Stimulated activated CD4-positive, alpha-beta T cell treated with anti-CD3 and anti-CD28 coated beads, Interleukin-4, amount 100 ng/mL, for 1 hour (primary cell): ENCODE data around the gene NEK6.

ENCODE experiments used
- DNase-seq: peaks from one replicate; pipeline ENCODE4 v3.0.0-alpha.2; 2020

The NEK6 gene

DNA sequence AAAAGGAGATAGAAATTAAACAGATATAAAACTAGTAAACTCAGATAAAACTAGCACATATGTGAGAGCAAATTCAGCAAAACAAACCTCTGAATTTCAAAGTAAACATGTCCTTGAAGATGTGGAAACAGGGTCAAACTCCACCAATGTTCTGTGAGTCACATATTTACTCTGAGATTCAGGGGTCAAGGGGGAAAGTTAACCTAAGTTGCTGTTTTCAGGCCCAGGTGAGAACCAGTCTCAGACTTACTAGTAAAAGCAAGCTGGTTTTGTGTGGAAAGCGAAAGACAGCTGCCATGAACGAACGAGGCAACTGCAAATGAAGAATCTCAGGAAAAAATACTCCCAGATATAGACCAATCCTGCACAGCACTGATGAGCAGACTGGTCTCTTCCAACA, 128.5 kb downstream of the NEK6 start:
- DNase-seq, result no peak

DNA sequence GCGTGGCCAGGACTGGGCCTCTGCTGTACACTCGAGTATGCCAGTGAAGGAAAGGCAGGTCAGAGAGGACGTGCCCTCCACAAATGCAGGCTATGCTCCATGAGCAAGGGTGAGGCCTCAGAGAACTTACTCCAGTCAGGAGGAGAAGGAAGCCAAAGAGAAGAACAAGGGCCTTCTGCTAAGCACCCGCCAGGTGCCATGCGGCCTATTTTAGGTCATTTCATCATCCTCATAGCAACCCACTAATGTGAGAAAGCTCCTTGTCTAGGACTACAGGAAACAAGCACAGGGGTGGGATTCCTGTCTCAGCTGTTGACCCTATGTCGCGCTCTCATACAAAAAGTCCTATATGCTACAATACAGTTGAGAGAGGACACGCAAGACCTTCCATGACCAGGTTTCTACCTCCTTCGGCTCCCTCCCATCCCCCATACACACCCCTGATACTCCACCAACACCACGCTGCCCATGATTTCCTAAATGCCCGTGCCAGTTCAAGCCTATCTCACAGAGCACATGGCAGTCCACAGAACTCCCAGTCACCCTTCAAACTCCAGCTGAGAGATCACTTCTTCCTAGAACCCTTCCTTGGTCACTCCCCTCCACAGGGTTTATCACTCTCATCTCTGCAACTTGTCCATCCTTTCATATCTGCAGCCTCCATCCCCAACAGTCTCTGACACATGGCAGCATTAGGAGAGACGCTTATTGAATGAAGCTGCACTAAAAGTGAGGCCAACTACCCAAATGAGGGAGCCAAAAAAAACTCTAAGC, 130.7 kb downstream of the NEK6 start:
- DNase-seq, result no peak

DNA sequence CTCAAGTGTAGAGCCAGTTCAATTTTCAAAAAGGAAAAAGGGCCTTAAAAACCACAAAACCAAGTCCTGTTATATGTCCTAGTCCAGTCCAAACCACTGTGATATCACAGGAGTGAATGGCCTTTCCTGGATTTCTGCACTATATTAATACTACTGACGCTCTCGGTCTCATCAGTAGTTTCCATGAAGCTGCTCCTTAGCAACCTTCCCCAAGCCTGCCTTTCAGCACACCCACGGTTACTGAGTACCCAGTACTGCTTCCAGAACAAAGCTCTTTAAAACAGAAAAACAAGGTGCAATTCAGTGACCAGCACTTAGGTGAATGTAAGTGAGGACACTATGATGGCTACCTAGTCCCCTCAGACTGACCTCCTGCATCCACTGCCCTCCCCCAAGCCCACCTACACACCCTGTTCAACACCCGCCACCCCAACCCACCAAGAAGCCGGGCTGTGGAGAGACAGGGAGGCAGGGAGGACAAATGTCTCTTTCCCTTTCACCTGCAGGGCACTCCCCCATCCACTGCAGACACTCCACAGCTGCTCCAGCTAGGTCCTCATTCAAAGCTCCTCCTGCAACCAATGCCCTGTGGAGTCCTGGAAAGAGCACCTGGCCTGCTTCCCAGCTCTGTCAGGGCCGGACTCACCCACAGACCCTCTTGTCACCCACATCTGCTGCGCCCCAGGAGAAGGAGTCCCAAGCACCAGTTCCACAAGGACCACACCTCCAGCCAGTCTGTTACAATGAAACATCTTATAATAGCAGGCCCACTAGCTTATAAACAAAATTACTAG, 131.6 kb downstream of the NEK6 start:
- no peak for DNase-seq

DNA sequence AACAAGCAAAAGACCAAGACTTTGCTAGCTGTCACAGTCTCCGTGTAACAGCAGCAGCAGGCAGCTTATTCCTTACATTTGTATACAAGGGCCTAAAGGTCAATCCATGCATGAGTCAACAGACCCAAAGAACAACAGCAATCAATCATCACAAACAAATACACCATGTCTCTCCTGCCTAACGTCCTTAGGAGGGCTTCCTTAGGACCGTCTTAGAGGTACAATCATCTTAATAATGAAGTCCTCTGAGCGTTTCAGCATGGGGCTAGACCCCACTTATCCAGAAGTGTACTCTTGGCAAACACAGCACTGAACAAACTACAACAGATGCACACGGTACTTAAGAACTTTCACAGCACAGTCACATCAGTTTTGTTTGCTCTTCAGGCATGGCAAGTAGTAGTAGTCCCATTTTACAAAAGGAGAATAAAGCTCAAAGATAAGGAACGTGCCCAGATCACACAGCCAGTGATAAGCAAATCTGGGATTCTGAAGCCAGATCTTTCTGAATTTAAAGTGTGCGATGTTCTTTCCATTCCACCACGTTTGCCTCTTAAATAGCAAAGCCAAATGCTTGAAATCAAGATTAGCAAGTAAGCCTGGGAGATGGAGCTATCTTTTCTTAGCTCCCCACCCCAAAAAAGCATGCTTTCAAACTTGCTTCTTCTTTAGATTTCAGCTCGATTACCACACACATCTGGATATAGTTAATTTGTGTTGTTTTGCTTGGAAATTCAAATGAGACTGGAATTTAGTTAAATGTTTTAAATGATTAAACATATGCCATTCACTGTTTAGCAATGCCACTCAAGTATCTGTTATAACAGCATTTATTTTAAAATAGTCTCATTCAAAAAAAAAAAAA, 133.3 kb downstream of the NEK6 start:
- DNase-seq, result no peak

DNA sequence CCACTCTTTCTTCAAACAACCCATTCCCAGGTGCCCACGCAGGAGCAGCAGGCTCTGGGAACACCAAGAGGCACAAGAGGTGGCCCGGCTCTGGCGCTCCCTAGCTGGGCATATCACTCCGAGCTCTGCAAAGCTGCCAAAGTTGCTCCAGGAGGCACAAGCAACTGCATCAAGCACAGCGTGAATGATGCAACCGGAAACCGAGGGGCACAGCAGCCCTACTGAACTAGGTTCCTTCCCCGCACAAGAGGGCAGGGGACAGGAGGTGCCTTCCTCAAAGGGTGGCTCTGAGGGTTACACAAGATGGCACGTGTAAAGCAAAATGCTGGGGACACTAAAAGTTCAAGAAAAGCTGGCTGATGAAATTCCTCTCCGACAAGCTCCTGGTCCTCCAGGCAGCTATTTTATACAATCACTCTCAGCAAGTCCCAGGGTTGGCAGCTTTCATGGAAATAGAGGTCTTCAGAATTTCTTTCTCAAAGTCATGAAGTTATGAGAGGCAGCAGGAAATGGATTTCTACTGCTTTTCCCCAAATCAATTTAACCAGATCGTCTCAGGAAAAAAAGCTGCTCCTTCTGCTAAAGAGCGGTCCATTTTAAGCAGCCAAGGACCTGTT, 134.6 kb downstream of the NEK6 start:
- DNase-seq, result no peak

DNA sequence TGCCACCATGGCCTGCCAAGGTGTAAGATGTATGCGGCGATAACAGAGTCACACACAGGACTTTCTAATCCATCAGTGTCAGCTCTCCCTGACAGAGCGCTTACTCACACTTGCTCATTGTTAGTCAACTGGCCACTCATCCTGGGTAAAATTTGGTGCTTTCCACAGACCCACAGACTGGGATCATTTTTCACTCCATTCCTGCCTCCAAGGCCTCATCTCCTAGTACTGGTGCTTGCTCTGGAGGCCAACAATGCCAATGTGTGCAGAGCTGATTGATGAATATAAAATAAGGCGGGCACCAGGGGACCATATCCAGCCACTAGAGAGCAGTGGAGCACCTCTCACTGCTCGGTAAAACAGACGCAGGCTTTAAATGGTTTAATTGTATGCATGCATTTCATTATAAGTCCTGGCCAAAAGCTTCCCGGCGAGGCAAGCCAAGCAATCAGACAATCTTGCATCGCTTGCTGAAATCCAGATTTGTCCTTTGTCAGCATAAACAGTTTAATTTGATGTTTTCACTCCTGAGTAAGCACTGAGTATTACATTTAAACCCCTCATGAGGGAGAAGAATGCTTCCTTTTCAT, 135.2 kb downstream of the NEK6 start:
- DNase-seq, result no peak

DNA sequence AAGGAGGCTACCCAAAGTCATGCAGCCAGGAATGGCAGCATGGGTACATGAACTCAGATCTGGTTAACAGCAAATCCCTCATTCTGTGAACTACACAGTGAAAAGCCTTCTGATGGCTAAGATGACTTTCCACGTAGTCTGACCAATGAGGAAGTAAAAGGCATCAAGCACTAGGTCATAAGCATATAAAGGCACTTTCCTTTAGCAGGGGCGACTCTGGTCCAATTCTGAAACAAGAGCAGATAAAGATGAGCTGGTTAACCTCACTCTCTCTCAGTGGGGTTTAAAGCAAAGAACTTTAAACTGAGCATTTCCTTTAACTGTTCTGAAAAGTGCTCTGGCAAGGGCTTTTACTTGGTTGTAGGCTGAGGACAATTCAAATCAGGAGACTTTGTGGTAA, 136.4 kb downstream of the NEK6 start:
- no peak for DNase-seq

DNA sequence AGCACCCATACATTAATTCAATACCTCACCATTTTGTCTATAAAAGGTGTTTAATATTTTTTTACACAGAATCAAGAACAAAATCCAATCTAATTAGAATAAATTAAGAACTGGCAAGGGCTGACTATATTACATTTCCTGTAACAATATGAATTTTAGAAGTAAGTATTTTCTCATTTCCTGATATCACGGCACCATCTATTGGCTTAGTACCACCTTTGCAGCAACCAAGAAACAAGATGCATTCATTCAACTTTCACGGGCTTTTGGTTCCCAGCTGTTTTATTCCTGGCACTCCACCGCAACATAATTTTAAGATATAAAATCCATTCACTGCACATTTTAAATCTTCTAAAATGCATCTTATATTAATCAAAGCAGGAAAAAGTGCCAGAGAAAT, 136.8 kb downstream of the NEK6 start:
- DNase-seq, result no peak

DNA sequence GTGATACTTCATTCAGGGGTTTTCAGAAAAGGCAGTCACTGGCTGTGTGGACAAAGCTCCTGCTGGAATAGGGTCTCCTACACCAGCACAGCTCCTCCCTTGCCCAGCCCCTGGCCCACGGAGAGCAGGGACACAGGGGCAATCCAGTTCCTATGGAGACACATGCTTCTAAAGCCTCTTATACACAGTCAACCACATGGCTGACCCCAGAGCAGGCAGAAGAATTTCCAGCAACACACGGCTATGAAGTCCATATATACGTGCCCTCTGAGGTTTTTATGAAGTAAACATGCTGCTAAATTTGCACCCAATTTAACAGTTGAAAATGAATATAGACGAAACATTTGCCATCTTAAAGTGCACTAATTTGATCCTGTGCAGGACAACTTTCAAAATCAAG, 138.1 kb downstream of the NEK6 start:
- no peak for DNase-seq

DNA sequence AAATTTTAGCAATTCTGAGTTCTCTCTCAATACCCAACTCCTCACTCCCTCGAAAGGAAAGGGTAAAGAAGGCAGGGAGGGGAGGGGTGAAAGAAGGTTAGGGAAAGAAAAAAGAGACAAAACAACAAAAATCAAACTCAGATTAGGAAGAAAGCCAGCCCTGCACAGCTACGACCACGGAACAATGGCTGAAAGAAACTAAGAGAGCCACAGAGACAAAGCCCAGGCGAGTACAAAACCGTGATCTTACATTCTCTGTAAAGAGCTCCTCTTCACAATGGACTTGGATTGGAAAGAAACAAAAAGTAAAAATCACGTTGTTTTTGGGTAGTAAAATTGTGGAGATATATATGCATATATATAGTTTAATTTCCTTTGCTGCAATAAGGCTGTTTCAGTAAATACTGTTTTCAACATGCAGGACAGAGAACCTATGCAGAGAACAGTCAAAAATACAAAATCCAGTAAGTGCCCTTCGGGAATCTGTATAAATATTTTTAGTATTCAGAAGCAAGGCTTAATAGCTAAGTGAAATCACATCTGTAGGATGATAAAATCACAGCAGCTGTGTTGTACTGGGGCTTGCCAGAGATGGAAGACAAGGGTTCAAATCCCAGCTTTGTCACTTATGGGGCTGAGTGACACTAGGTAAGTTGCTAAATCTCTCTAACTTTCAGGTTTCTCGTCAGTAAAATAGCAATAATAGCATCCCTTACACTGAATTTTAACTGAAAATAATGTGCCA, 140.6 kb downstream of the NEK6 start:
- no peak for DNase-seq

DNA sequence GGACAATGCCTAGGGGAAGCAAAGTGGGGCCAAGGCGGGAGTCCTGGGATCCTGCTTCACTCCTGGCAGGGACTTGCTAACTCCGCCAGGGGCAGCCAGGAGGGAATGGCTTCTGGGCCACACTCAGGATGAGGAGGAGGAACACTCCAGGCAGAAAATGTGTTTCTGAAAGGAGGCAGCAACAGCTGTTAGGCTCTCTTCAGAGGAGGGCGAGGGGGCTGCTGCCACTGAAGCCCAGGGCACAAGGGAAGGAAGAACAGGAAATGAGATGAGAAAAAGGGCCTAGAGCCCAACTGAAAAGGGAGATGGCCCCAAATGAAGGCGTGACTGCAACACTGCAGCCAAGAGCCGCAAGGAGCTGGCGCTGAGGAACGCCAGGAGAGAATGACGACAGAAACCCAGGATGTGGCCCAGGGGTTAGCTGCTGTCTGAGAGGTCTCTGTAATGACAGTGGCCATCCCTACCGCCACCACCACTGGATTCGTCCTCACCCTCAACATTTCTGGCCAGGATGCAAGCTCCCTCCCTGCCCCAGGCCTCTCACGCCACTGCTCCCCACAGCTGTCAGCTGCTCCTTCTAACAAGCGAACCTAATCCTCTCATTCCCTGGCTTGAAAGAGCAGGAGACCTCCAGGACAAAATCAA, 141.7 kb downstream of the NEK6 start:
- DNase-seq, result no peak

DNA sequence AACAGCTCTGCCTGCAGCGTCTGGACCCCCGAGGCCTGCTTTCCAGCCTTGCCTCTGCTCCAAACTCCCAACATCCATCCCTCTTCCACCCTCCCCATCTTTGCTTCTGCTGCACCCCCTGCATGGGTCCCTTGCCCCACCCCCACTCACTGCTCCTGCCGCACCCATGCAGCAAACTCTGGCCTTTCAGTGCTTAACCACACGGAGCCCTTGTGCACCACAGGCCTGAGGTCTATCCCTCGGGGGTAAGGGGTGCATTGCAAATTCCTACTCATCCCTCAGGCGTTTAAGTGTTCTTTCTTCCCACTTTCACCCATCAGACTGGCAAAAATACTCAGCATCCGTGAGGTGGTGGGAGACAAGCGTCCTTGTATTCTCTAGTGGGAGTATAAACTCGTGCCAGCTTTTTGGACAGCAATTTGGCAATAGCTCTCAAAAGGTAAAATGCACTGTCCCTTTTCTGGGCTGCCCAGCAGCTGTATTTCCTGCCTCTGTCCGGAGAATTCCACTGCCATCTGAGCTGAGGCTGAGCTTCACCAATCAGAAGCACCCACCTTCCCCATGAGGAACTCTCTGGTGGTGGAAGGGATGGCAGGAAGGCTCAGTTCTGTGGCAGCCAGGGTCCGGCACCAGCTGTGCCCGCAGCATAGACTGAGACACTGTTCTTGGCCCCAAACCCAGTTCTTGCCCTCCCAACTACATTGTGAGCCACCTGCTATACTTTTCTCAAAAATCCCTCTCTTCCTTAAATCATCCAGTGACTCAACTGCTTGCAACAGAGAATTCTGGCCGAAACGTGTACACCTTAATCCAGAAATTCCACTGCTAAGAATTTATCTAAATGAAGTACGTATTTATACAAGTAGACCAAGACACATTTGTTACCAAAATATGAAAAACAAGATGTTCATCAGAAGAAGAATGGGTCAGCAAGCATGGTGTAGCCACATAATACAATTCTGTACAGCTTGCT, 142.5 kb downstream of the NEK6 start:
- no peak for DNase-seq
